Upper lobe of left lung (tissue), 6 donors: Measurements from ENCODE around the gene FAM227A. TPM values are rescaled to one million over a fixed set of nuclear protein-coding genes. Genes with fewer than 3 reads are reported as not detected.

Experiments used
- ATAC-seq, 2 donors: fragments of 200-7000 bp; cut with Tn5 transposase; one replicate each; pipeline ENCODE4 v1.9.1; 2022; ENCODE audit warnings: mild to moderate bottlenecking in 2 of 2, moderate library complexity in 2 of 2; ENCODE audit not compliant: low FRiP score in 2 of 2
- DNase-seq, 2 donors: peaks; one replicate each; pipeline ENCODE4 v3.0.0-alpha.2; 2019 to 2020
- H3K27ac ChIP-seq, 4 donors: fragments of 200-600 bp; sonication (generic); one replicate each; pipeline ENCODE4 v1.5.1; 2016 to 2019
- H3K27me3 ChIP-seq, 4 donors: fragments of 200-600 bp; sonication (generic); one replicate each; pipeline ENCODE4 v1.5.1; 2017 to 2019
- H3K36me3 ChIP-seq, 4 donors: fragments of 200-600 bp; sonication (generic); one replicate each; pipeline ENCODE4 v1.5.1; 2016 to 2019
- H3K4me1 ChIP-seq, 4 donors: fragments of 200-600 bp; sonication (generic); one replicate each; pipeline ENCODE4 v1.5.1; 2018 to 2019
- H3K4me3 ChIP-seq, 4 donors: fragments of 200-600 bp; sonication (generic); one replicate each; pipeline ENCODE4 v1.5.1; 2017 to 2019; ENCODE audit warnings: mild to moderate bottlenecking in 2 of 4, moderate library complexity in 1 of 4
- H3K9me3 ChIP-seq, 4 donors: fragments of 200-600 bp; sonication (generic); one replicate each; pipeline ENCODE4 v1.5.1; 2018 to 2019
- CTCF ChIP-seq, 6 experiments: fragments of 450-650 bp in 4 of 6; fragments of 200-600 bp in 2 of 6; sonication (generic) in 2 of 6; IDR thresholded peaks; one replicate each; pipeline ENCODE4 v1.5.1; 2016 to 2019; ENCODE audit warnings: antibody characterized with exemption in 6 of 6
- EP300 ChIP-seq, 4 donors: sonication (generic); formaldehyde crosslinking; IDR thresholded peaks; one replicate each; pipeline ENCODE4 v1.5.1; 2017; ENCODE audit warnings: antibody characterized with exemption in 4 of 4, control low read depth in 2 of 4
- POLR2A ChIP-seq, 4 donors: fragments of 450-650 bp; IDR thresholded peaks; one replicate each; pipeline ENCODE4 v1.5.1; 2016 to 2017; ENCODE audit warnings: antibody characterized with exemption in 4 of 4, mild to moderate bottlenecking in 2 of 4
- POLR2AphosphoS5 ChIP-seq, 2 donors: sonication (generic); formaldehyde crosslinking; IDR thresholded peaks; one replicate each; pipeline ENCODE4 v1.5.1; 2017; ENCODE audit warnings: antibody characterized with exemption in 2 of 2
- WGBS, 2 donors: methylation state at CpG; one replicate each; pipeline ENCODE4 v1.1.5; 2017 to 2018; 5-methylcytosine and 5-hydroxymethylcytosine counted together
- total RNA-seq, 6 donors: library from RNA; depleted of rRNA in 4 of 6; stranded (reverse); fragments of >200 nt in 4 of 6; gene quantifications; one replicate each; pipeline versions ENCODE4 v1.1.0 to v1.2.1, GENCODE V29; 2016 to 2021
- donor health status: DM: no; HTN: no; CAD: no; lungs with moderate emphysema.
- donor health status: DM: no; HTN: yes; CAD: no; lungs with severe emphysema.

FAM227A gene
- total RNA-seq, 6 donors from 2014 or later: 0.49 to 21.3 (median 8.3) TPM

- H3K4me3 ChIP-seq: peak within 1 kb of the TSS; percentile 68 to 100 (median 92)
- peaks cover 9 to 20% (median 16%) of the 10 kb centered on the region in 4 donors for H3K4me1 ChIP-seq
- no peaks in the 10 kb centered on the region for H3K9me3 ChIP-seq
- peaks cover 12 to 37% (median 29%) of the 10 kb centered on the region in 4 donors for H3K36me3 ChIP-seq
- peak within 1 kb of the TSS; percentile 73 to 86 (median 78) for H3K27ac ChIP-seq
- WGBS, 2 donors: 0 to 1% methylated on average over 14 to 47 of the region's 60 CpGs
- DNase-seq (peak; percentile 93 to 96), ATAC-seq (peak; percentile 98 to 100)
- no peak for TF ChIP-seq EP300 (IDR thresholded peaks at IDR 0.05)
- peak in 2 of 4 donors; percentile 54 to 75 for TF ChIP-seq POLR2A (IDR thresholded peaks at IDR 0.05)
- TF ChIP-seq CTCF (IDR thresholded peaks at IDR 0.05): peak in 5 of 6 experiments; percentile 47 to 93 (median 51)
- peak; percentile 88 to 91 for TF ChIP-seq POLR2AphosphoS5 (IDR thresholded peaks at IDR 0.05)
- H3K27me3 ChIP-seq: no peaks in the 10 kb centered on the region
These were observed 25.6 kb upstream of the FAM227A start, which contains the start of gene TOMM22 for GRCh38 chr22:38681582-38682335. Gene TOMM22, plus strand, starts transcription at chr22:38681957. Its CDS starts 22 bp downstream, at chr22:38681979.

GRCh38 chr22:38675833-38676232 lies 19.6 kb upstream of the FAM227A start:
- H3K27ac ChIP-seq: no peak overlapping the region
- no peaks in the 10 kb centered on the region for H3K27me3 ChIP-seq
- no peak for TF ChIP-seq CTCF (IDR thresholded peaks at IDR 0.05)
- no peak for TF ChIP-seq POLR2A (IDR thresholded peaks at IDR 0.05)
- TF ChIP-seq EP300 (IDR thresholded peaks at IDR 0.05): no peak
- TF ChIP-seq POLR2AphosphoS5 (IDR thresholded peaks at IDR 0.05): no peak
- H3K36me3 ChIP-seq: peaks cover 2 to 25% (median 14%) of the 10 kb centered on the region in 4 donors
- WGBS, 2 donors: 97 to 98% methylated on average over 3 of the region's 3 CpGs
- no peak overlapping the region for H3K4me3 ChIP-seq
- H3K4me1 ChIP-seq: peaks cover 0 to 2% (median 0%) of the 10 kb centered on the region in 4 donors
- ATAC-seq (no peak), DNase-seq (no peak)
- no peaks in the 10 kb centered on the region for H3K9me3 ChIP-seq

GRCh38 chr22:38674888-38675287 lies 18.7 kb upstream of the FAM227A start:
- no peaks in the 10 kb centered on the region for H3K9me3 ChIP-seq
- ATAC-seq (no peak), DNase-seq (no peak)
- 87 to 89% methylated on average over 3 to 5 of the region's 5 CpGs for WGBS, 2 donors
- peaks cover 4 to 31% (median 15%) of the 10 kb centered on the region in 4 donors for H3K36me3 ChIP-seq
- no peak overlapping the region for H3K27ac ChIP-seq
- TF ChIP-seq EP300 (IDR thresholded peaks at IDR 0.05) (no peak), POLR2AphosphoS5 (IDR thresholded peaks at IDR 0.05) (no peak), POLR2A (IDR thresholded peaks at IDR 0.05) (no peak), CTCF (IDR thresholded peaks at IDR 0.05) (no peak)
- H3K27me3 ChIP-seq: no peaks in the 10 kb centered on the region
- peaks cover 0 to 2% (median 0%) of the 10 kb centered on the region in 4 donors for H3K4me1 ChIP-seq
- no peak overlapping the region for H3K4me3 ChIP-seq

GRCh38 chr22:38657045-38657909 lies 1.1 kb upstream of the FAM227A start:
- DNase-seq (peak in 1 of 2 donors; percentile 24), ATAC-seq (peak; percentile 5)
- peaks cover 0 to 9% (median 0%) of the 10 kb centered on the region in 4 donors for H3K36me3 ChIP-seq
- H3K4me1 ChIP-seq: peaks cover 7 to 27% (median 16%) of the 10 kb centered on the region in 4 donors
- 11 to 18% methylated on average over 14 to 16 of the region's 16 CpGs for WGBS, 2 donors
- H3K27me3 ChIP-seq: no peaks in the 10 kb centered on the region
- H3K9me3 ChIP-seq: no peaks in the 10 kb centered on the region
- H3K27ac ChIP-seq: peak overlapping the region; percentile 84 to 96 (median 88)
- TF ChIP-seq CTCF (IDR thresholded peaks at IDR 0.05): no peak
- H3K4me3 ChIP-seq: peak overlapping the region; percentile 70 to 92 (median 90)
